Panc1 (cell line): ENCODE measurements around the gene MAP2K5.

Source experiments
- POLR2AphosphoS5 ChIP-seq: IDR thresholded peaks from 2 replicates; pipeline ENCODE4 v1.6.1; 2012; ENCODE audit warnings: mild to moderate bottlenecking, low read depth, low read length, moderate library complexity
- SIN3A ChIP-seq: IDR thresholded peaks from 2 replicates; pipeline ENCODE4 v1.6.1; 2012; ENCODE audit warnings: low read depth, mild to moderate bottlenecking, low read length, moderate library complexity, borderline replicate concordance; ENCODE audit not compliant: insufficient read depth
- TF ChIP-seq, protein P1 (sequence below): fragments of 450-650 bp; IDR thresholded peaks from 2 replicates; pipeline ENCODE4 v1.5.1; 2017; ENCODE audit warnings: mild to moderate bottlenecking

DNA sequence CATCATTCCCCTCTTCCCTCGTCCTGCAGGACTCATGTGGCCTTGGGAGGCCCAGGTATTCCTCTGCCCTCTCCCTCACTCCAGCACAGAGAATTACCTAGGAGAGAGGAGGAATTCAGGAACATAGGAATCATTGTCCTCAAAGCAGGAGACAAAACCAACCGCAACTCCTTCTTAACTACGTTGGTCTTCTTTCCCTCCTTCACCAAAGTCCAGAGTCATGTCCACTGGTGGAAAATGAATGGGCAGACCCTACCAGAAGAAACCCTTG lies 227.8 kb downstream of the MAP2K5 start:
- TF ChIP-seq, protein P1, sequence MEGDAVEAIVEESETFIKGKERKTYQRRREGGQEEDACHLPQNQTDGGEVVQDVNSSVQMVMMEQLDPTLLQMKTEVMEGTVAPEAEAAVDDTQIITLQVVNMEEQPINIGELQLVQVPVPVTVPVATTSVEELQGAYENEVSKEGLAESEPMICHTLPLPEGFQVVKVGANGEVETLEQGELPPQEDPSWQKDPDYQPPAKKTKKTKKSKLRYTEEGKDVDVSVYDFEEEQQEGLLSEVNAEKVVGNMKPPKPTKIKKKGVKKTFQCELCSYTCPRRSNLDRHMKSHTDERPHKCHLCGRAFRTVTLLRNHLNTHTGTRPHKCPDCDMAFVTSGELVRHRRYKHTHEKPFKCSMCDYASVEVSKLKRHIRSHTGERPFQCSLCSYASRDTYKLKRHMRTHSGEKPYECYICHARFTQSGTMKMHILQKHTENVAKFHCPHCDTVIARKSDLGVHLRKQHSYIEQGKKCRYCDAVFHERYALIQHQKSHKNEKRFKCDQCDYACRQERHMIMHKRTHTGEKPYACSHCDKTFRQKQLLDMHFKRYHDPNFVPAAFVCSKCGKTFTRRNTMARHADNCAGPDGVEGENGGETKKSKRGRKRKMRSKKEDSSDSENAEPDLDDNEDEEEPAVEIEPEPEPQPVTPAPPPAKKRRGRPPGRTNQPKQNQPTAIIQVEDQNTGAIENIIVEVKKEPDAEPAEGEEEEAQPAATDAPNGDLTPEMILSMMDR: no peak
- TF ChIP-seq SIN3A (no peak), POLR2AphosphoS5 (no peak)
